Activated CD8-positive, alpha-beta T cell treated with anti-CD3 and anti-CD28 coated beads for 36 hours (primary cell): ENCODE data around the gene TMEM52. TPM values are rescaled to one million over a fixed set of nuclear protein-coding genes. Genes with fewer than 3 reads are reported as not detected.

Experiments used
- ATAC-seq: fragments of 200-7000 bp; cut with Tn5 transposase; one replicate; pipeline ENCODE4 v1.10.0; 2021; ENCODE audit warnings: mild to moderate bottlenecking, moderate library complexity
- CTCF ChIA-PET: fragments of 350-600 bp; sonication (Branson Sonifier 250); formaldehyde crosslinking; loops from one replicate; lab custom pipeline; 2021; ENCODE audit warnings: antibody characterized with exemption; lab: Charles Lee
- POLR2A ChIA-PET: fragments of 350-600 bp; sonication (Branson Sonifier 250); formaldehyde crosslinking; loops from one replicate; lab custom pipeline; 2021; ENCODE audit warnings: antibody characterized with exemption; lab: Charles Lee
- DNase-seq: peaks from one replicate; pipeline ENCODE4 v3.0.0-alpha.2; 2020
- H3K27ac Mint-ChIP-seq: one replicate; pipeline ENCODE4 v1.8.0; 2021; ENCODE audit warnings: mild to moderate bottlenecking, mixed read lengths
- H3K27me3 Mint-ChIP-seq: one replicate; pipeline ENCODE4 v1.8.0; 2021; ENCODE audit warnings: mixed read lengths
- H3K36me3 Mint-ChIP-seq: one replicate; pipeline ENCODE4 v1.8.0; 2021; ENCODE audit warnings: low read depth, mixed read lengths
- H3K4me1 Mint-ChIP-seq: one replicate; pipeline ENCODE4 v1.8.0; 2021; ENCODE audit warnings: low read depth, mixed read lengths
- H3K4me3 Mint-ChIP-seq: one replicate; pipeline ENCODE4 v1.8.0; 2021; ENCODE audit warnings: mild to moderate bottlenecking, moderate library complexity, mixed read lengths
- H3K9me3 Mint-ChIP-seq: one replicate; pipeline ENCODE4 v1.8.0; 2021; ENCODE audit warnings: mixed read lengths
- CTCF ChIP-seq: fragments of 200-600 bp; IDR thresholded peaks from one replicate; pipeline ENCODE4 v1.8.0; 2022; ENCODE audit warnings: antibody characterized with exemption, mild to moderate bottlenecking
- intact Hi-C: fragments of 100-400 bp; cut with micrococcal nuclease; formaldehyde crosslinking; loops from one replicate; pipeline ENCODE4 v1.10.0; 2022
- total RNA-seq, 2 experiments: library from RNA; stranded (reverse); gene quantifications; one replicate each; pipeline ENCODE4 v1.2.3, GENCODE V29; 2021

The TMEM52 gene
- total RNA-seq, 2 experiments from 2014 or later, result 2.1 to 2.2 TPM

DNA sequence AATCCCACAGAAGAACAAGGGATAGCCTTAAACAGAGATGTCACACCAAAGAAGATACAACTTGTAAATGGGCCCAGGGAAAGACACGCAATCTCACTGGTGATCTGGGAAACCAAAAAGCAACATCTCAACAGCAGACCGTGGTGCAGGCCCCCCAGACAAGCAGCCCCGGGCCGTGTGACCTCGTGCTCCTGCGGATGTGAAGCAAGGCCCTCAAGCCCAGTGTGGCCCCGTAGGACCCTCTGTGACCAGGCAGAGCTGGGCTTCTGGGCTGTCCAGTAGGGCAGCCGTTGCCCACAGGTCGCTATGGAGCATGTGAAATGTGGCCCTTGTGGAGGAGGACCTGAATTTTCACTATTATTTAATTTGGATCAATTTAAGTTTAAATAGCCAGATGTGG is 34.9 kb upstream of the TMEM52 start:
- H3K4me3 Mint-ChIP-seq, result no peak overlapping the region
- H3K4me1 Mint-ChIP-seq, result no peaks in the 10 kb centered on the region
- intact Hi-C loops, result no loop called here
- no peak overlapping the region for H3K27ac Mint-ChIP-seq
- H3K36me3 Mint-ChIP-seq, result no peaks in the 10 kb centered on the region
- DNase-seq (no peak), ATAC-seq (no peak)
- peaks cover 11% of the 10 kb centered on the region for H3K27me3 Mint-ChIP-seq
- peaks cover 13% of the 10 kb centered on the region for H3K9me3 Mint-ChIP-seq
- ChIA-PET POLR2A (no interaction called here), CTCF (interaction anchor here (11.3 kb wide), 1 partner anchor 91 kb away, joined by 100 read pairs; no protein-coding TSS in a partner anchor)
- no peak for TF ChIP-seq CTCF

- POLR2A ChIA-PET, result no interaction called here
- Mint-ChIP-seq H3K36me3 (no peaks in the 10 kb centered on the region), H3K27me3 (peaks cover 4% of the 10 kb centered on the region), H3K27ac (no peak overlapping the region), H3K4me1 (no peaks in the 10 kb centered on the region), H3K4me3 (no peak overlapping the region), H3K9me3 (peaks cover 13% of the 10 kb centered on the region)
- DNase-seq, result no peak
- intact Hi-C loops, result no loop called here
- CTCF ChIA-PET, result no interaction called here
- ATAC-seq, result no peak
- TF ChIP-seq CTCF, result no peak
Measured at GRCh38 chr1:1950940-1951339, 31.9 kb upstream of the TMEM52 start.

GRCh38 chr1:1948783-1949182 is 29.7 kb upstream of the TMEM52 start:
- Mint-ChIP-seq H3K36me3 (no peaks in the 10 kb centered on the region), H3K9me3 (peaks cover 9% of the 10 kb centered on the region), H3K27me3 (peaks cover 4% of the 10 kb centered on the region), H3K27ac (no peak overlapping the region), H3K4me3 (no peak overlapping the region), H3K4me1 (peaks cover 3% of the 10 kb centered on the region)
- no peak for ATAC-seq
- no peak for DNase-seq
- CTCF ChIA-PET, result interaction anchor here (0.8 kb wide), 1 partner anchor 96 kb away, joined by 4 read pairs; no protein-coding TSS in a partner anchor
- no peak for TF ChIP-seq CTCF
- intact Hi-C loops, result no loop called here
- POLR2A ChIA-PET, result no interaction called here

DNA sequence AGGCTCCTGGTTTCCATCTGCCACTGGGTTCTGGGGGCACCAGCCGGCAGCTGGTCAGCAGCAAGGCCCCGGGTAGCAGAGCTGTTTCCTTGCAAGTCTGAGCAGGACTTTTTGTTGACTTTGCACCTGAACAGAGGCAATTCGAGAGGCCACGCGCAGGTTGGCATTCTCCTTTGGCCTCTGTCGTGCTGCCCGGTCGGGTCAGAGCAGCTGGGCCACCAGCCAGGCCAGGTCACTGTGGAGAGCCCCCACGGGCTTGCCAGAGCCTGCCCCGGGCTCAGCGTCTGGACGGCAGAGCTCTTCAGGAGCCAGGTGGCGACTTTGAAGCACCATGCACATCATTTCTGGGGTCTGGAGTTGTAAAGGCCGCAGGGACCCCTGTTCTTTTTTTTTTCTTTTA is 28.4 kb upstream of the TMEM52 start:
- no peak for TF ChIP-seq CTCF
- peaks cover 4% of the 10 kb centered on the region for H3K27me3 Mint-ChIP-seq
- intact Hi-C loops, result no loop called here
- CTCF ChIA-PET, result interaction anchor here (0.6 to 2.9 kb wide), 3 partner anchors 13 to 258 kb away, joined by 3 to 9 read pairs (median 3); no protein-coding TSS in a partner anchor
- no peaks in the 10 kb centered on the region for H3K36me3 Mint-ChIP-seq
- DNase-seq, result no peak
- peaks cover 9% of the 10 kb centered on the region for H3K9me3 Mint-ChIP-seq
- H3K27ac Mint-ChIP-seq, result no peak overlapping the region
- H3K4me1 Mint-ChIP-seq, result peaks cover 3% of the 10 kb centered on the region
- POLR2A ChIA-PET, result no interaction called here
- no peak for ATAC-seq
- no peak overlapping the region for H3K4me3 Mint-ChIP-seq

DNA sequence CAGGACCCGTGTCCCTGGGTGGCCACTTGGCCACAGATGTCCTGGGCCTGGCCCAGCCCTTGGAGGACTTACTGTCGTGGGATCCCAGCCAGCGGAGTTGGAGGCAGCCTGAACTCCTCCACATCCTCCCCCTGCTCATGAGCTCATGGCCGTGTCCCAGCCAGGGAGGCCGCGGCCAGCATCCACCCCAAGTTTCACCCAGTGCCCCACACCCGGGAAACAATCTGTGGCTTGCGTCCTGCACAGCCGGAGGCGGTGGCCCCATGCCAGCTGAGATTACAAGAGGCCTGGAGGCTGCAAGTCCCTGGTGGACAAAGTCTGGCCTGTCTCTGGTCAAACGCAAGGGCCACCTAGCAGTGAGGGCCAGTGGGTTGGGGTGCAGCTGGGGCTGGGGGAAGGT is 27.5 kb upstream of the TMEM52 start:
- no peaks in the 10 kb centered on the region for H3K36me3 Mint-ChIP-seq
- peaks cover 4% of the 10 kb centered on the region for H3K27me3 Mint-ChIP-seq
- intact Hi-C loops, result no loop called here
- ChIA-PET POLR2A (interaction anchor here (1.2 kb wide), 1 partner anchor 127 kb away, joined by 3 read pairs; no protein-coding TSS in a partner anchor), CTCF (interaction anchor here (1.0 to 2.9 kb wide), 3 partner anchors 14 to 98 kb away, joined by 3 to 9 read pairs (median 4); no protein-coding TSS in a partner anchor)
- ATAC-seq (no peak), DNase-seq (no peak)
- H3K9me3 Mint-ChIP-seq, result peaks cover 9% of the 10 kb centered on the region
- H3K27ac Mint-ChIP-seq, result no peak overlapping the region
- peaks cover 3% of the 10 kb centered on the region for H3K4me1 Mint-ChIP-seq
- no peak overlapping the region for H3K4me3 Mint-ChIP-seq
- TF ChIP-seq CTCF, result no peak
